NCI-H187 (cell line): ENCODE results near the gene MBOAT7.

Source experiments
- DNase-seq, 2 experiments: peaks; one replicate each; lab custom pipeline; 2025; lab: John Stamatoyannopoulos, UW

The MBOAT7 gene

GRCh38 chr19:54162884-54163283, 26.5 kb downstream of the MBOAT7 start:
- DNase-seq, result no peak

- DNase-seq, result peak; percentile 75 to 82
These were observed 27.1 kb downstream of the MBOAT7 start for GRCh38 chr19:54162241-54162805.

- DNase-seq, result no peak
These were observed 28.5 kb downstream of the MBOAT7 start for GRCh38 chr19:54160854-54161253.

GRCh38 chr19:54160182-54160811, 29.1 kb downstream of the MBOAT7 start:
- no peak for DNase-seq

- DNase-seq, result peak; percentile 99
These were observed 29.8 kb downstream of the MBOAT7 start, which contains the start of gene LENG1 for GRCh38 chr19:54159352-54160181. TSS of gene LENG1 (minus strand) at chr19:54159721. CDS start at chr19:54159695, 26 bp downstream.

GRCh38 chr19:54158812-54159351, 30.5 kb downstream of the MBOAT7 start:
- no peak for DNase-seq

- DNase-seq, result no peak
These were observed 32.4 kb downstream of the MBOAT7 start for GRCh38 chr19:54156953-54157352.

GRCh38 chr19:54156490-54156889, 32.9 kb downstream of the MBOAT7 start:
- no peak for DNase-seq

- no peak for DNase-seq
These were observed 33.7 kb downstream of the MBOAT7 start for GRCh38 chr19:54155694-54156093.

- no peak for DNase-seq
These were observed 34.6 kb downstream of the MBOAT7 start for GRCh38 chr19:54154603-54155345.

- no peak for DNase-seq
These were observed 35.6 kb downstream of the MBOAT7 start for GRCh38 chr19:54153731-54154326.

- DNase-seq, result no peak
These were observed 36.4 kb downstream of the MBOAT7 start for GRCh38 chr19:54152878-54153524.

- no peak for DNase-seq
These were observed 37.1 kb downstream of the MBOAT7 start for GRCh38 chr19:54152267-54152666.

- no peak for DNase-seq
These were observed 37.9 kb downstream of the MBOAT7 start for GRCh38 chr19:54151362-54152035.

GRCh38 chr19:54149021-54149812, 40.2 kb downstream of the MBOAT7 start:
- no peak for DNase-seq

- no peak for DNase-seq
These were observed 41.2 kb downstream of the MBOAT7 start for GRCh38 chr19:54148158-54148557.

GRCh38 chr19:54147676-54148075, 41.7 kb downstream of the MBOAT7 start:
- no peak for DNase-seq

- no peak for DNase-seq
These were observed 43.7 kb downstream of the MBOAT7 start for GRCh38 chr19:54145541-54146158.

GRCh38 chr19:54142166-54142780, 47.1 kb downstream of the MBOAT7 start:
- no peak for DNase-seq
